ENCODE results near the gene FBXO46. TPM values are rescaled to one million over a fixed set of nuclear protein-coding genes. Genes with fewer than 3 reads are reported as not detected.

Gene FBXO46
- total and polyA plus RNA-seq, 2 donors (not counting 3 experiments of a cell fraction or from before 2014, with no cell fraction given) = 7.7 to 21.2 TPM

DNA sequence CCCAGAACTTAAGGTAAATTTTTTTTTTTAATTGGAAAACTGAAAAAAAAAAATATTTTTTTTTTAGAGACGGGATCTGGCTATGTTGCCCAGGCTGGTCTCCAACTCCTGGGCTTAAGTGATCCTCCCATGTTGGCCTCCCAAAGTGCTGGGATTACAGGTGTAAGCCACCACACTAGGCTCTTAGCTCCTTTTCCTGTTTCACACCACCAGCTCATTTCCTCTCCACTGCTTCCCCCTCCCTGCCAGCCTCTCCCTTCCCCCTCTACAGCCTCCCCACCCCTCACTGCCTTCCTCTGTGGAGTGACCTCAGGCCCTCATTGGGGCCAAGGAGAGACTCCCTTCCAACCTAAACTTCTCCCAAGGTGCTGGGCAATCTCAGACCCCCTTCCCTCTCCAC is 66.9 kb downstream of the FBXO46 start:
- H3K79me2 ChIP-seq (ENCODE audit: control insufficient read depth, insufficient read depth, low read length) = no peaks in the 10 kb centered on the region
- TF ChIP-seq JUN (IDR thresholded peaks at IDR 0.05; ENCODE audit: borderline replicate concordance, insufficient read depth, insufficient read length, low read depth) (no peak), EZH2 (IDR thresholded peaks at IDR 0.05; ENCODE audit: borderline replicate concordance, low read depth, low read length, severe bottlenecking) (no peak), FOS (IDR thresholded peaks at IDR 0.05; ENCODE audit: borderline replicate concordance, insufficient read depth, low read length) (no peak), POLR2AphosphoS5 (IDR thresholded peaks at IDR 0.05; ENCODE audit: insufficient read depth, low read depth, low read length) (no peak), MYC (IDR thresholded peaks at IDR 0.05; ENCODE audit: low read depth, low read length) (no peak), POLR2A (IDR thresholded peaks at IDR 0.05; ENCODE audit: low read depth, low read length) (no peak), GATA2 (IDR thresholded peaks at IDR 0.05; ENCODE audit: insufficient read depth, insufficient read length, low read depth, low read length) (no peak)
- TF ChIP-seq, protein P1, sequence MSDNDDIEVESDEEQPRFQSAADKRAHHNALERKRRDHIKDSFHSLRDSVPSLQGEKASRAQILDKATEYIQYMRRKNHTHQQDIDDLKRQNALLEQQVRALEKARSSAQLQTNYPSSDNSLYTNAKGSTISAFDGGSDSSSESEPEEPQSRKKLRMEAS (IDR thresholded peaks at IDR 0.05; ENCODE audit: insufficient read depth, insufficient read length) = no peak
- TF ChIP-seq, protein P2, sequence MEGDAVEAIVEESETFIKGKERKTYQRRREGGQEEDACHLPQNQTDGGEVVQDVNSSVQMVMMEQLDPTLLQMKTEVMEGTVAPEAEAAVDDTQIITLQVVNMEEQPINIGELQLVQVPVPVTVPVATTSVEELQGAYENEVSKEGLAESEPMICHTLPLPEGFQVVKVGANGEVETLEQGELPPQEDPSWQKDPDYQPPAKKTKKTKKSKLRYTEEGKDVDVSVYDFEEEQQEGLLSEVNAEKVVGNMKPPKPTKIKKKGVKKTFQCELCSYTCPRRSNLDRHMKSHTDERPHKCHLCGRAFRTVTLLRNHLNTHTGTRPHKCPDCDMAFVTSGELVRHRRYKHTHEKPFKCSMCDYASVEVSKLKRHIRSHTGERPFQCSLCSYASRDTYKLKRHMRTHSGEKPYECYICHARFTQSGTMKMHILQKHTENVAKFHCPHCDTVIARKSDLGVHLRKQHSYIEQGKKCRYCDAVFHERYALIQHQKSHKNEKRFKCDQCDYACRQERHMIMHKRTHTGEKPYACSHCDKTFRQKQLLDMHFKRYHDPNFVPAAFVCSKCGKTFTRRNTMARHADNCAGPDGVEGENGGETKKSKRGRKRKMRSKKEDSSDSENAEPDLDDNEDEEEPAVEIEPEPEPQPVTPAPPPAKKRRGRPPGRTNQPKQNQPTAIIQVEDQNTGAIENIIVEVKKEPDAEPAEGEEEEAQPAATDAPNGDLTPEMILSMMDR (IDR thresholded peaks at IDR 0.05; ENCODE audit: extremely low read depth in 1 of 2, insufficient read depth in 1 of 2, low read depth in 1 of 2, low read length in 2 of 2) = no peak
- H3K9me3 ChIP-seq (replicated peaks; ENCODE audit: control insufficient read depth, insufficient read depth, low read length) = no peaks in the 10 kb centered on the region
- no peak overlapping the region for H2AFZ ChIP-seq (ENCODE audit: low read depth, low read length)
- no peak for FAIRE-seq
- no peaks in the 10 kb centered on the region for H3K36me3 ChIP-seq (ENCODE audit: control insufficient read depth in 2 of 2, extremely low read depth in 1 of 2, insufficient read depth in 2 of 2, low read length in 2 of 2)
- no peak overlapping the region for H3K27ac ChIP-seq (ENCODE audit: insufficient read depth, low read depth, low read length)
- no peak overlapping the region for H3K9ac ChIP-seq (replicated peaks; ENCODE audit: extremely low read depth, insufficient read depth, low read length)
- peaks cover 10 to 13% of the 10 kb centered on the region in 2 experiments for H3K27me3 ChIP-seq (ENCODE audit: control insufficient read depth in 2 of 2, insufficient read depth in 2 of 2, low read length in 2 of 2)
- dilution Hi-C loops (cut with MboI; ENCODE audit: extremely low pct_ligation_motif_present, low sequenced_read_pairs) (no loop called here), intact Hi-C loops (cut with micrococcal nuclease) (no loop called here)
- H3K4me3 ChIP-seq (replicated peaks in 1 of 3; ENCODE audit: insufficient read depth in 1 of 3, low read depth in 1 of 3, low read length in 3 of 3) = no peak overlapping the region
- H3K9me1 ChIP-seq (replicated peaks; ENCODE audit: control insufficient read depth, extremely low read depth, insufficient read depth, low read length) = no peaks in the 10 kb centered on the region
- no peak overlapping the region for H3K4me2 ChIP-seq (ENCODE audit: insufficient read depth, low read length)
- POLR2A ChIA-PET = no interaction called here
- no peaks in the 10 kb centered on the region for H4K20me1 ChIP-seq (replicated peaks; ENCODE audit: control insufficient read depth, extremely low read depth, insufficient read depth, low read length)
- peaks cover 4% of the 10 kb centered on the region for H3K4me1 ChIP-seq (ENCODE audit: control insufficient read depth, extremely low read depth, insufficient read depth, low read length)
- BruUV-seq (replicated peaks) = no TSS peak
- DNase-seq (ENCODE audit: low read depth, low spot score) = no peak
- CTCF ChIA-PET = interaction anchor here (1.7 kb wide), 1 partner anchor 13 kb away, joined by 3 read pairs; no protein-coding TSS in a partner anchor

Data from endothelial cell of umbilical vein (primary cell).